ENCODE results near the gene RBM18. TPM values are rescaled to one million over a fixed set of nuclear protein-coding genes. Genes with fewer than 3 reads are reported as not detected.
A peak's percentile ranks its signal among the peaks of the same experiment; 100 is the strongest.

The RBM18 gene
- total RNA-seq, 6 experiments from 2014 or later = 25.6 to 30.5 (median 27.6) TPM

DNA sequence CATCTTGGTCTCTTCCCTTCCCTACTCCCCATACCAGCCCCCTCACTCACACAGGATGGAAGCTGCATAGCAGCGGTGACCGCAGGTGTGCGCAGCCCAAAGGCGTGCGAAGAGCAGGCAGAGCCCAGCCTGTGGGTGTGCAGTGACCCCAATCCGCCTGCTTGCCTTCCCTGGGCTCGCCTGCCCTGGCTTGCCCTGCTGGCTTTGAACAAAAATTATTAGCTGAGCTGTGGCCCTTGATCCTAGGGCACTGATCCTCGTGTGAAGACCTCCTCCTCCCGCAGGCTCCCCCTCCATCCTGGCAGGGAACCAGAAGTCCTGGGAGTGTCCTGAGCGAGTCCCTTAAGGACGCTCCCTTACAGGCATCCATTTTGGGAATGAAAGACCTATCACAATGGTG is 73.1 kb downstream of the RBM18 start:
- TF ChIP-seq, protein P1, sequence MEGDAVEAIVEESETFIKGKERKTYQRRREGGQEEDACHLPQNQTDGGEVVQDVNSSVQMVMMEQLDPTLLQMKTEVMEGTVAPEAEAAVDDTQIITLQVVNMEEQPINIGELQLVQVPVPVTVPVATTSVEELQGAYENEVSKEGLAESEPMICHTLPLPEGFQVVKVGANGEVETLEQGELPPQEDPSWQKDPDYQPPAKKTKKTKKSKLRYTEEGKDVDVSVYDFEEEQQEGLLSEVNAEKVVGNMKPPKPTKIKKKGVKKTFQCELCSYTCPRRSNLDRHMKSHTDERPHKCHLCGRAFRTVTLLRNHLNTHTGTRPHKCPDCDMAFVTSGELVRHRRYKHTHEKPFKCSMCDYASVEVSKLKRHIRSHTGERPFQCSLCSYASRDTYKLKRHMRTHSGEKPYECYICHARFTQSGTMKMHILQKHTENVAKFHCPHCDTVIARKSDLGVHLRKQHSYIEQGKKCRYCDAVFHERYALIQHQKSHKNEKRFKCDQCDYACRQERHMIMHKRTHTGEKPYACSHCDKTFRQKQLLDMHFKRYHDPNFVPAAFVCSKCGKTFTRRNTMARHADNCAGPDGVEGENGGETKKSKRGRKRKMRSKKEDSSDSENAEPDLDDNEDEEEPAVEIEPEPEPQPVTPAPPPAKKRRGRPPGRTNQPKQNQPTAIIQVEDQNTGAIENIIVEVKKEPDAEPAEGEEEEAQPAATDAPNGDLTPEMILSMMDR (IDR thresholded peaks at IDR 0.05) = no peak
- H3K36me3 Mint-ChIP-seq (ENCODE audit: low read depth) = no peaks in the 10 kb centered on the region
- no peak for DNase-seq
- H3K27me3 Mint-ChIP-seq (ENCODE audit: insufficient read depth) = peaks cover 13% of the 10 kb centered on the region
- peaks cover 19% of the 10 kb centered on the region for H3K4me1 Mint-ChIP-seq (ENCODE audit: low read depth)
- H3K27ac Mint-ChIP-seq = no peak overlapping the region
- H3K9me3 Mint-ChIP-seq = no peaks in the 10 kb centered on the region
- no peak overlapping the region for H3K4me3 Mint-ChIP-seq

DNA sequence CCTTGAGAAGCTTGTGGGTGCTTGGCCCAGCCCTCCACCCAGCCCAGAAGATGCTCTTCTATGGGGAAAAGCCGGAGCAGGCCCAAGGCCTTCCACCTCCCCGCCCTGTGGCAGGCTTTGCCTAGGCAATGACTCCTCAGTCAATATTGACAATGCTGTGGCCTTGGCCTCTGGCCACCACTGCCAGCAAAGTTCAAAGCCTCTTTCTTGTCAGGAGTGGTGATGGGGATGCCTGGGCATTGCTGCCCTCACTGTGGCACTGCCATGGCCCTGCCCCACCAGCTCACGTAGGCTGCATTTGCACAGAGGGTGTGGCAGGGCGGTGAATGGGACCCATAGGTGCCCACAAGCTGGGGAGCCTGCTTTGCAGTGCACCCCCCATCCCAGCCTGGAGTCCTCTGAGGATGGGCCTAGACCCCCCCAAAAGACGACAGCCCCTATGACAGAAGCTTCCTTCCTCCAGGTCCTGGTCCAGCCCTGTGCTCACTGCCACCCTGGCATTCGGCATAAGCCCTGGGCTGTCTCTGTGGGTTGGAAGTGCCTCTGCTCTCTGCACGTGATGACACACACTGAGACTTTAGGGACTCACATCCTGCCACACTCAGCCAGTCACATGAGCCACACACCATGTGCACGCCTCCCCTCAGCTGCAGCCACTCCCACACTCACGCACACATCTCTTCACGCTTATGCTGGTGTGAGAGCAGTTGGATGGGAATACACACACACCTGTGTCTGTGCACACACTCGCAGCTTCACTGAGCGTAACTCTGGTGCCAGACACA is 73.9 kb downstream of the RBM18 start:
- TF ChIP-seq, protein P1 (IDR thresholded peaks at IDR 0.05) = no peak
- no peak overlapping the region for H3K27ac Mint-ChIP-seq
- peaks cover 8% of the 10 kb centered on the region for H3K27me3 Mint-ChIP-seq (ENCODE audit: insufficient read depth)
- peak; percentile 41 for DNase-seq
- H3K36me3 Mint-ChIP-seq (ENCODE audit: low read depth) = no peaks in the 10 kb centered on the region
- no peak overlapping the region for H3K4me3 Mint-ChIP-seq
- H3K9me3 Mint-ChIP-seq = no peaks in the 10 kb centered on the region
- H3K4me1 Mint-ChIP-seq (ENCODE audit: low read depth) = peaks cover 19% of the 10 kb centered on the region

DNA sequence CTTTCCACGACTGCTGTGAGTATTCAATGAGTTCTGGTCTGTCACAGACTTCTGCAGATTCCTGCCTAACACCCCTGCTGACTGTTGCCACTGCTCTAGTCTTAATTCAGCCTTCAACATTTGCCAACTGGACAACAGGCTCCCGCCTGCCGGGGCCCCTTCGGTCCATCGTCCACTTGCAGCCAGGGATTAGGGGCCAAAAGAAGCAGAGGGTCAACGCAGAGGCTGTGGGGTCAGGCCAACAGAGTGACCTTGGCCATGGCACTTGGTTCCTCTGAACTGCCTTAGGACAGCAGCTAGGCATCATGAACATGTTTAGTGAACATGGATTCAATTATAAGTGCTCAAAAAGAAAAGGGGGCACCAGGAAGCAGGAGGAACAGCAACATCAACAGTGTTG is 76.3 kb downstream of the RBM18 start:
- Mint-ChIP-seq H3K27ac (no peak overlapping the region), H3K4me1 (ENCODE audit: low read depth) (peaks cover 19% of the 10 kb centered on the region), H3K36me3 (ENCODE audit: low read depth) (no peaks in the 10 kb centered on the region), H3K9me3 (no peaks in the 10 kb centered on the region), H3K27me3 (ENCODE audit: insufficient read depth) (peaks cover 13% of the 10 kb centered on the region), H3K4me3 (no peak overlapping the region)
- TF ChIP-seq, protein P1 (IDR thresholded peaks at IDR 0.05) = no peak
- DNase-seq = no peak

Other genes with a start within 250 kb of the RBM18 start
- gene TTLL11, start 171.5 kb downstream of the RBM18 start, total RNA-seq (2021; fragmentation: NEBNext Ultra II Directional; extraction: Animal tissue kit (Norgen Biotek cat#: 25700)) = 10 to 100 TPM in 1 of 6 experiments, 1 to 10 TPM in 5; 6.9 to 10.2 (median 8.3) TPM
- 10 to 100 TPM; 67.4 to 76.6 (median 72.8) TPM for gene NDUFA8, start 105.1 kb downstream of the RBM18 start, total RNA-seq (2021; fragmentation: NEBNext Ultra II Directional; extraction: Animal tissue kit (Norgen Biotek cat#: 25700))
- not detected for gene MORN5, start 104.9 kb downstream of the RBM18 start, total RNA-seq (2021; fragmentation: NEBNext Ultra II Directional; extraction: Animal tissue kit (Norgen Biotek cat#: 25700))
- gene LHX6, start 35.9 kb downstream of the RBM18 start, total RNA-seq (2021; fragmentation: NEBNext Ultra II Directional; extraction: Animal tissue kit (Norgen Biotek cat#: 25700)) = not detected
- 10 to 100 TPM; 27.1 to 32.2 (median 29.4) TPM for gene MRRF, start within 50 bp of the RBM18 start, total RNA-seq (2021; fragmentation: NEBNext Ultra II Directional; extraction: Animal tissue kit (Norgen Biotek cat#: 25700))
- 100 to 1,000 TPM in 3 of 6 experiments, 10 to 100 TPM in 3; 33.0 to 122 (median 102) TPM for gene PTGS1, start 106.2 kb upstream of the RBM18 start, total RNA-seq (2021; fragmentation: NEBNext Ultra II Directional; extraction: Animal tissue kit (Norgen Biotek cat#: 25700))
- gene OR1J1, start 213.1 kb upstream of the RBM18 start, total RNA-seq (2021; fragmentation: NEBNext Ultra II Directional; extraction: Animal tissue kit (Norgen Biotek cat#: 25700)) = not detected
- gene OR1J2, start 246.0 kb upstream of the RBM18 start, total RNA-seq (2021; fragmentation: NEBNext Ultra II Directional; extraction: Animal tissue kit (Norgen Biotek cat#: 25700)) = not detected

Measured in HFFc6 (cell line).